ENCODE measurements around the gene GLO1.

DNA sequence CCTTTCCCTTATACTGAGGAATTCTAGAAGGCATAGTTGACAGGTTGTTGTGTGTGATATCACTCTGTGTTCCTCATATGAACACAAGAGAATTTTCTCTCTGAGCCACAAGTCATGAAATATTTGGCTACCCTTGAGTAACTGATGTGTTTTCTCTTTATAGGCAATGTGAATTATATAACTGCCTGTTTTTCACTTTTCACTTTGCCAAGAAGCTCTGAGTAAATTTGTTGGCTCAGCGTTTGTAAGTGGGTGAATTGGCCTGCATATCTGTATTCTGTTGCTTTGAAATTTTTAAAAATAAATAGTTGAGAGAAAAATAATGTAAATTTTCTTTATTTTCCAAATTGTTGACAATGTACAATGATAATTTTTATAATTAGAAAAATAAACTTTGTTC is 58.0 kb downstream of the GLO1 start:
- TF ChIP-seq, protein P1, sequence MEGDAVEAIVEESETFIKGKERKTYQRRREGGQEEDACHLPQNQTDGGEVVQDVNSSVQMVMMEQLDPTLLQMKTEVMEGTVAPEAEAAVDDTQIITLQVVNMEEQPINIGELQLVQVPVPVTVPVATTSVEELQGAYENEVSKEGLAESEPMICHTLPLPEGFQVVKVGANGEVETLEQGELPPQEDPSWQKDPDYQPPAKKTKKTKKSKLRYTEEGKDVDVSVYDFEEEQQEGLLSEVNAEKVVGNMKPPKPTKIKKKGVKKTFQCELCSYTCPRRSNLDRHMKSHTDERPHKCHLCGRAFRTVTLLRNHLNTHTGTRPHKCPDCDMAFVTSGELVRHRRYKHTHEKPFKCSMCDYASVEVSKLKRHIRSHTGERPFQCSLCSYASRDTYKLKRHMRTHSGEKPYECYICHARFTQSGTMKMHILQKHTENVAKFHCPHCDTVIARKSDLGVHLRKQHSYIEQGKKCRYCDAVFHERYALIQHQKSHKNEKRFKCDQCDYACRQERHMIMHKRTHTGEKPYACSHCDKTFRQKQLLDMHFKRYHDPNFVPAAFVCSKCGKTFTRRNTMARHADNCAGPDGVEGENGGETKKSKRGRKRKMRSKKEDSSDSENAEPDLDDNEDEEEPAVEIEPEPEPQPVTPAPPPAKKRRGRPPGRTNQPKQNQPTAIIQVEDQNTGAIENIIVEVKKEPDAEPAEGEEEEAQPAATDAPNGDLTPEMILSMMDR (IDR thresholded peaks at IDR 0.05): no peak
- TF ChIP-seq POLR2A (IDR thresholded peaks at IDR 0.05): no peak

Data from sigmoid colon (tissue), 3 donors.